SW 1271 (cell line): ENCODE data around the gene ADRA2B.

ENCODE experiments used
- DNase-seq, 2 experiments: peaks; one replicate each; lab custom pipeline; 2025; lab: John Stamatoyannopoulos, UW

The ADRA2B gene

DNA sequence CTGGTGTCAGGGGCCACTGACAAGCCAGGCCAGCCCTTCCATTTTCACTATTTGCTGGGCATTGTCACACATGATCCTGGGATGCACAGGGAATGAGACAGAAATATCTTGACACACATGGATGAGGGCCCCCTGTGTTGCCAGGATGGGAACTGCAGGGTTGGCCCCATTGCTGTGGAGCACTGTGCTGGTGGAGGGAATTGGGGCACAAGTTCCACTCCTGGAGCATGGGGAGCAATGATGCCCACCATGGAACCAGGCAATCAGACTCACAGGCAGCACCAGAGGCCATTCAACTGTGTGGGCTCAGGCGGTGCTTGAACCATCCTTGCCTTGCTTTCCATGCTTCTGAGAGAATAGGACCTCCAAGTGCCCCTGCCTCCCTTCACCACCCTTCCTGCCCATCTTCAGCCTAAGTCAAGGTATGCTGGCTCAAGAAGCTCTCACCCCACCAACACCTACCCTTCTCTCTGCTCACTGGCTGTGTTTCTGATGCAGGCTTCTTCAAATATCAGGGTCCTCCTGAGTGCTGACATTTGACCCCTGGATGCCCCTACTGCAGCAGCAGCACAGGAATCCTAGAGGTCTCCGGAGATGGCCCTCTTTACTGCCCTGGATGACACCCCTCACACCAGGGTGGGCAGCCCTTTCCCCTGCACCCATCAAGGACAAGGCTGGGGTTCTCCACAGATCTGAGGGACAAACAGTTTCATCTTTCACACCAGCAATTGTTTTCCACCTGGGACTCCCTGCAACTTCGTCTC is 11.0 kb downstream of the ADRA2B start:
- DNase-seq: no peak

DNA sequence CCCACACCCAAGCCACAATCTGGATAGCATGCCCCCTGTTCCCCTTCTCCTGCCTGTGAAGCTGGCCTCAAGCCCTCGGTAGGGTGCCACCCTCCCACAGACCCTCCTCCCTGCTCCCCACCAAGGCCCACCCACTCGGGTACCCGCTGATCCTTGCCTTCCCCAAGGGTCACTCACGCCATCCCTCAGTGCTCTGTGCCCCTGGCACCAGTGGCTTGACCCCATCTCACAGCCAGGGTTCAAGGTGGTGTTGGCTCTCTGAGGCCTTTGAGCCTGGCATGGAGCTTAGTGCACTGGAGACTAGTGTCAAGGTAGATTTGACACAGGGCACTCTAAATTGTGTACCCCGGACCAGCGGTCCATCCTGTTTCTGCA is 11.9 kb downstream of the ADRA2B start:
- DNase-seq: no peak

DNA sequence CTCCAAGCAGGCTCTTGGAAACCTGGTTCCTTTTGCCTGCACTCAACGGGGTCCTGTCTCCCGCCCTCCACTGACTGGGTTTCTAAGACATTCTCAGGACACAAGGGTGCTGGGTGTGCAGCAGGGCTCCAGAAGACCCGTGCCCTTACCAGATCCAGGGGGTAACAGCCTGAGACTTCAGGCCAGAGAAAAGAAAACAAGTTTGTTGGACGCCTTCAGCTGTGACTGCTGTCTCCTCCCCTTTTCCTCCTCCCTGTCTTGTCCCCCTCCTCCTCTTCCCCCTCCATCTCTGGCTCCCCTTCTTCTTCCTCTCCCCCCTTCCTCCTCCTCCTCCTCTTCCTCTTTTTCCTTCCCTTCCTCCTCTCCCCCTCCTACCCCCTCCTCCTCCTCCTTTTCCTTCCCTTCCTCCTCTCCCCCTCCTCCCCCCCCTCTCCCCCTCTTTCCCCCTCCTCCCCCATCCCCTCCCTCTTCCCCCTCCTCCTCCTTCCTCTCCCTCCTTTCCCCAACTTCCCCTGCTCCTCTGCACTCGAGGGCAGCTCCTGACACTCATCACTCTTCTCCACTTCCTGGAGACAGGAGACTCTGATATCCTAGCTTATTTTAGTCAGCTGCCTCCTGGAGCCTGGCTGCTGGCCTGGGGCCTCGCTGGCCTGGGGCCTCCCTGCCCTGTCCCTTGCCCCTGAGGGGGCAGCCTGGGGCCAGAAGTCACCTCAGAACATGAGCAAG is 12.4 kb downstream of the ADRA2B start:
- no peak for DNase-seq

DNA sequence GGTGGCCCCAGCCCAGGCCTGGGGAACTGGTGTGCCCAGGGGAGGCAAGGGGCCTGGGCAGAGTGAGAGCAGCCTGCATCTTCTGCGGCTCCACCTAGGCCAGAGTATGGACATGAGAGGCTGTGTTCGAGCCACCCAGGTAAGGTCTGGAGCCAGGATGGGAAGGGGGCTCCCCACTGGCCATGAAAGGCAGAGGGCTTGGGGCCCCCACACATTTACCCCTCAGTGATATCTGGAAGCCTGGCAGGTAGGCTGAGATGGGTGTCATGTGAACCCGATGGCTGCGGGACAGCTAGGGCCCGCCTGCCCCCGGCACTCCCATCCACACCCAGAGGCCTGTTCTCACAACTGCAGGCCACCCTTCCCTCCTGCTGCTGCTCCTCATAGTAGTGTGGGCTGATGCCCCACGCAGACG is 13.2 kb downstream of the ADRA2B start:
- DNase-seq: no peak

DNA sequence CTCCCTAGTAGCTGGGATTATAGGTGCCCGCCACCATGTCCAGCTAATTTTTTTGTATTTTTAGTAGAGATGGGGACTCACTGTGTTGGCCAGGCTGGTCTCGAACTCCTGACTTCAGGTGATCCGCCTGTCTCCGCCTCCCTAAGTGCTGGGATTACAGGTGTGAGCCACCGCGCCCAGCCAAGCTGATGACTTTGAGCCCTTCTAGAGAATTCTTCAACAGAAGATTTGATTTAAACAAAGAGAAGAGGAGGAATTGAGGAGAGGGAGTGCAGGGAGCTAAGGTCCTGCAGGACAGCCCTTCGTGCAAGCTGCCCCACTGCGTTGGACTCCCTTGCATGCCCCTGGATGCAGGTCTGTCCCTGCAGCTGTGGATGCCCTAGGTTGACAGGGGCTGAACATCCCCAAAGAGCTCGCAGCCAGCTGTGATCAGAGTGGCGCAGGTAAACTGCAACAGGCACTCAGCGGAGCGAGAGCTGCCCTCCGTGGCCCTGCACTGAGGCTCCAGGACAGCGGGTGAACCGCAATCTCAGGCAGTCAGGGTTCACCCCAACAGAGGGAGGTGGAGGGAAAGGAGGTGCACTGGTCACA is 13.7 kb downstream of the ADRA2B start:
- DNase-seq: no peak

DNA sequence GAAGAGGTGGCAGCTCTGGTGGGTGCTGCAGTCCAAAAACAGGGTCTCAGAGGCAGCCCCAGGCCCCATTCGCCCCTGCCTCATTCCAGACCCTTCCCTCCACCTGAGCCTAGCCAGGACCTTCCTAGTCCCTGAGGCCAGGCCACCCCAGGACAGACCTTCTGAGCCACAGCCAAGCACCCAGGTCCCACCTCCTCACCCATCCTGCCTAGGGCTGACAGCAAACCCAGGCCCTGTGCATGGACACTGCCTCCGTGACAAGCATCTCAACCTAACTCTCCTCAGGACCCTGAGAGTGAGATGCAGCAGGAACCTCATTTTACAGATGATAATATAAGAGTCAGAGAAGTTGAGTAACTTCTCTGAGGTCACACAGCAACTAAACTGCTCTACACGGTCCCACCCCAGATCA is 15.5 kb downstream of the ADRA2B start:
- DNase-seq: no peak

DNA sequence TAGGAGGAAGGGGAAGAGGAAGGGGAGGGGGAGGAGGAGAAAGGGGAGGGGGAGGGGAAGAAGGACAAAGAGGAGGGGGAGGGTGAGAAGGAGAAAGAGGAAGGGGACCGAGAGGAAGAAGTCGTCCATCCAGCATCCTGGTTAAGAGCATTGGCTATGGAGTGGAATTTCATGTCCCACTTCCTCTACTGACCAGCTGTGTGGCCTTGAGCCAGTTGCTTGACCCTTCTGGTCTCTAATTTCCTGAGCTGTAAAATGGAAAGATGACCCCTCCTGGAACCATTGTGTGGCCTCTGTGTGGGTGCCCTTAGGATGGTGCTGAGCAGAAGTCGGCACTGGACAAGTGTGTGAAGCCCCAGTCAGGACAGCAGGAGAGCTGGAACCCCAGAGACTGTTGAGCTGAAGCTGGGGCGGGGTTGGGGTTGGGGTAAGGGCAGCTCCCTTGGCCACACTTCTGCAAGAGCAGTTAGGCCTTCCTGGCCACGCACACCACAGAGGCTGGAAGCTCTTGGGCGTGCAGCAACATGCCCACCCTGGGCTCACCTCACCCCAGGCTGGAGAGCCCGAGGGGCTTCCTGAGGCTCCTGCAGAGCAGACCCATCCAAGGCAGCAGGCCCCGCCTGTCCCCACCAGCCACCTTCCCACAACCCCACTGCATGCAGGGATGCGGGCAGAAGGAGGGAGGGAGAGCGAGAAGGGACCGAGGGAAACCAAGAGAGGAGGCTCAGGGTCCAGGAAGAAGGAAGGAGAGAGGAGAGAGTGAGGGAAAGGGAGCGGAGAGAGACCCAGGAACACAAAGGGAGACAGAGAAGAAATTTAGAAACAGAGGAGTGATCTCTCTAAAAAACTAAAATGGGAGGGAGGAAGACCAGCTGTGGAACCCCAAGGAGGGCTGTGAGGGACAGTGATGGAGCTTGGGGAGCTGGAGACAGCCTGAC is 16.2 kb downstream of the ADRA2B start:
- DNase-seq: no peak

DNA sequence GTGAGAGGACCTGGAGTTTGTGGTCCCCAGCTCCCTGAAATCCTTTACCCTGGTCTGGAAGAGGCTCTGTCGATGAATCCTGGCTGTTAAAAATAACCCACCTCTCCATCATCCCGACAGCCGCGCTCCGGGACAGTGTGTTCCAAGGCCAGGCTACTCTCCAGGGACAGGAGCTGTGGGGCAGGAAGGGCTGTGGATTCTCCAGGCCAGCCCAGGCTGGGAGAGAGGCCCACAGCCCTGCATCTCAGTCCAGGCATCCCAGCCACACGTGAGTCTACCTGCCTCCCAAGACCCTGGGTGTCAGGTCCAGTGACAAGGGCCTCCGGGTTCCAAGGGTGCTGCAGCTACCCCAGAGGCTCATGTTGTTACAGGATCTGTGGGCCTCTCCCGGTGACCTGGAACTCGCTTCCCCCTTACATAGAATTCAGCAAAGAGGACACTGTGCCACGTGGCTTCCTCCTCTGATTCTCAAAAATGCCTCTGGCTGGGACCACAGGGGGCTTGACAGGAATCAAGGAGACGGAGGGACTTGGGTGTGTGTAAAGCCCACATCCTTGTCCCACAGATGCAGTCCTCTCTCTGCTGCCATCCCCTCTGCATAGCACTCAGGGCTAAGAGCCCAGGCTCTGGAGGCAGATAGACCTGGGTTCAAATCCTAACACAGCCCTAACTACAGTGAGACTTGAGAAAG is 17.3 kb downstream of the ADRA2B start:
- no peak for DNase-seq

DNA sequence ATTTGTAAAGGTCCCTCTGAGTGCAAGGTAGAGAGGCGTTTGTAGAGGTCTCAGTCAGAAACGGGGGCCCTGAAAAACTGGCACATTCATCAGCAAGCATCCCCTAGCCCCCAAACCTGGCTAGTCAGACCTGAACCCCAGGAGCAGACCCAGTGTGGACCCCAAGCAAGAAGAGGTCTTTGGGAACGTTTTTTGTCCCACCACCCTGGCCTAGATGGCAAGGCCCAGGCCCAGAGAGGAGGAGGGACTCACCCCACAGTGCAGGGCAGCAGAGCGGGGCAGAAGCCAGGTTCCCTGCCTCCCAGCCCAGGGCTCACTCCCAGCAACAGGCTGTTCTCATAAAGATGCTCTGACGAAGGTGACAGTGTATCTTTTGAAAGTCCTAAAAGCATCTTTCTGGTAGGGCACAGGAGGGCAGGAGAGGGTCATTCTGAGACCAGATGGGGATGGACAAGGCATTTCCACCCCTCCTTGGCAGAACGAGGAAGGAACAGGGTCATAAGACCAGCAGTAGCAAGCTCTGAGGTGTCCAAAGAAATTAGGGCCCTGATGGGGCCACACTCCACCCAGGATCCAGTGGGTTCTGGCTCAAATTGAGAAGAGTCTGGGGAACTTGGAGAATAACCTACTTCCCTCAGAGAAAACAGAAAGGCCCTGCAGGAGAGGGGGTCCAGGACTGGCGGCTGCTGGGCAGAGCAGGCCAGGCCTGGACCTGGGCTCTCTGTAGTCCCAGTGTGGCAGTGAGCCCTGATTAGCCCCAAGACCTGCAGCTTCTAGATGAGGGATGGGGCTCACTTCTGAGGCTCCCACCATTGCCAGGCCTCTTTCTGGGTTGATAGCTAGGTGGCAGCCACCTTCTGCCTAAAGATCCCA is 18.2 kb downstream of the ADRA2B start:
- no peak for DNase-seq

DNA sequence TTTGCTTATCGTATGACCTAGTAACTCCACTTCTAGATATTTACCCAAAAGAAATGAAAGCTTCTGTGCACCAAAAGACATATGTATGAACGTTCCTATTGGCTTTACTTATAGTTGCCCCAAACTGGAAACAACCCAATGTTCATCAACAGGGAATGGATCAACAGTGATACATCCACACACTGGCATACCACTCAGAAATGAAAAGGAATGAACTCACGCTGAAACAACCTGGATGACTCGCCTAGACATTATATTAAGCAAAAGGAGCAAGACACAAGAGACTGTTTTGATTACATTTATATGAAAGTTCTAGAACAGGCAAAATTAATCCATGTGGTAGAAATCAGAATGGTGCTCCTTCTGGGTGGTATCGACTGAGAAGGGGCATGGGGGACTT is 18.9 kb downstream of the ADRA2B start:
- DNase-seq: no peak

DNA sequence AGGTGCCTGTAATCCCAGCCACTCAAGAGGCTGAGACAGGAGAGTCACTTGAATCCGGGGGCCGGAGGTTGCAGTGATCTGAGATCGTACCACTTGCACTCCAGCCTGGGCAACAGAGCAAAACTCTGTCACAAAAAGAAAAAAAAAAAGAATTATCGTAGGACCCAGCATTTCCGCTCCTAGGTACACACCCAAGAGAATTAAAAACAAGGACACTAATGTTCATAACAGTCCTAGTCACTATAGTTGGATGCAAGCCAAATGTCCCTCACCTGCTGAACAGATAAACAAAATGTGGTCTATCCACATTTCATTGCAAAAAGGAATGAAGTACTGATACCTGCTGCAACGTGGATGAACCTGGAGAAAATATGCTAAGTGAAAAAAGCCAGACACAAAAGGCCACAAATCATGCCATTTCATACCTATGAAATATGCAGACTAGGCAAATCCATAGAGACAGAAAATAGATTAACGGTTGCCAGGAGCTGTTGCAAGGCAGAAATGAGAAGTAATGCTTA is 21.2 kb downstream of the ADRA2B start:
- no peak for DNase-seq

DNA sequence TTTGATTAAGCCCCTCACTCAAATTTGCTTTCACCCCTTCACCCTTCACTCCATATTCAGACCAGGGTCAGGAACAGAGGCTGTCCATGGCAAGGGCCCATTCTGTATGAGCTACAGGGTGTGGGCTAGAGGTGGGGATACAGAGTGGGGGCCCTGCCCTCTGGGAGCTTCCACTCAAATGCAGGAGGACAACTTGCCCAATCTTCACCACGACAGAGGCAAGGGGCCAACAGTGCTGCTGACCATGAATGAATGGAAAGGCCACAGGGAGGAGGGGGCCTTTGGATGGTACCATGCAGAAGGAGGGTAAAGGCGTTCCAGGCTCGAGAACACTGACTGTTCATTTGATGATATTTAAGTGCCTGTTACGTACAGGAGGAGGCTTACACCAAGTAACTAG is 22.8 kb downstream of the ADRA2B start:
- DNase-seq: no peak

DNA sequence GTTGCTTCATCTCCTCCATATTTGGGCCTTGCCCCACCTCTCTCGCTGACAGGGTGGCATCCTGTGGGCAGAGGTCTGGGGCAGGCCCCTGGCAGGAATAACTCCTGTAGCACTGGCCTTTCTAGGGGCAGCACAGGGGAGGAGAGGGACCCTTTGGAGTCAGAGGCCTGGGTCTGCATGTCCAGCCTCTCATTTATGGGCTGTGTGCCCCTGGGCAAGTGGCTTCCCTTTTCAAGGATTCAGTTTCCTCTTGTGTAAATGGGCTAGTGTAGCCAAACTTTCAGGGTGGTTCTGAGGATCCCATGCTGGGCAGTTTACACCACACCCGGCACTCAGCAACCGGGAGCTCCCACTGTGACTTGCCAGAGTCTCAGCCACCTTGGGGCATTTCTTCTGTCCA is 23.4 kb downstream of the ADRA2B start:
- no peak for DNase-seq

DNA sequence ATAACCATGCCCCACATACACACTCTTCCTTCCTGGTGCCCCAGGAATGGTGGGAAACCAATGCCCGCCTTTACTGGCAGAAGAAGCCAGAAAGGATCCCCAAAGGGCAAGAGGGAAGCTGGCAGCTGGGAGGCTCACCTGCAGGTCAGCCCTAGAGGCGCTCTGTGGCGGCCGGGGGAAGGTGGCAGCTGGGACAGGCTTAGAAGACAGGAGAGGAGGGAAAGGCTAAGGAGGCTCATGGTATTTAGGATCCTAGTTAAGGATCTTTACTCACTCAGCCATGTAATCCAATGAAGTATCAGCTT is 23.8 kb downstream of the ADRA2B start:
- no peak for DNase-seq

DNA sequence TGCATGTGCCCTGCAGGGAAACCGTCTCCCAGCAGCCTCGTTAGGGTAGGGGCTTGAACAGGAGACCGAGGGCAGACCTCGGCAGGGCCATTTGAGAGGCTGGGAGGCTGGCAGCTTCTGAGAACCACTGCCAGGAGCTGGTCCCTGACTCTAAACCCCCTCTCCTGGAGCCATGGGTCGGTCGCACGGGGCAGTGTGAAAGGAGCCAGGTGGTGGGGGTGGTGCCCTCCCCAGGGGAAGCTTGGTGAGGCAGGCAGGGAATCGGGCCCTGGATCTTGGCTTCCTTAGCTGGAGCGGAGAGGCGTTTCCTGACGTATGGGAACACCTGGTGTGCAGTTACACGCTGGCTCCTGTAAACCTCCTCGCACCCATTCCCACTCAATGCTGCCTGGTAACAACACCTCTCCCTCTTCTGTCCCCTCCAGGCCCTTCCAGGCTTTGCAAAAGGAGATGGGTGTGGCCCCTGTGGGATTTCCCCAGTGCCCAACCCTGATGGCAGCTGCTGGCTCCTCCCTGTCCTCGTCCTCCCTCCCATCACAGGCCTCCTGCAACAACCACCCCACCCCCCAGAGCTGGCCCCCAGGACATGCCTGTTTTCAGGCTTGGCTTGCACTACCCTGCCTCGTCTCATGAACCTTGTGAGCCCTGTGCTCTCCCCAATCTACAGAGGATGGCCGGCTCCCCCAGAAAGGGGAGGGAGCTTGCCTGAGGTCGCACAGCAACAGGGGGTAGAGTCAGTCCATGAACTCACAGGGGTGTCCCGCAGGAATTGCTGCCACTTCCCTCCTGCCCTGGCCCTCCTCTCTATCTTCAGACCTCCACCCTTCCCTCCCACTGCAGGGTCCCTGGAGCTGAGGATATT is 24.4 kb downstream of the ADRA2B start:
- no peak for DNase-seq

DNA sequence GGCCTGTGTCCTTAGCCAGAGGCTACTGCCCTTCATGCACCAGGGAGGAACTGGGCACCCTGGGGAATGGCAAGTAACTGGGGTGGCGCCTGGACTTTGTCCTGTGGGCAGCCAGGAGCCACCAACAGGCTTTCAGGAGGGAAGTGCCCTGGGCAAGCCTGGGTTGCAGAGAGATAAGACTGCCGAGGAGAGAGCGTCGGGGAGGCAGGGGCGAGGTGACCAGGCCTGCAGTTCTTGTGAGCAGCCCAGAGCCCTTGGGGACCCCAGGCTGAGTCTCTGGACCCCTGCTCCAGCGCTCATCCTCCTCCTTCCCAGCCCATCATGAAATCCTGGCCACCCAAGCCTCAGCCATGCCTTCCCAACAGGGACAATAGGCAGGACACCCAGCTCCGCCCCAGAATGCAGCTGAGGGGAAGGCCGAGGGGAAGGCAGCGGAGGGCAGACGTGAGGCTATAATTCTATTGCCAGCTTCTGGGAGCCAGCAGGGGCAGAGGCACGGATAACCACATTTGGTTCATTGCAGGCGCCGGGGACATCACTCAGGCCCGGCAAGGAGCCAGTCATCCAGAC is 25.1 kb downstream of the ADRA2B start:
- no peak for DNase-seq

DNA sequence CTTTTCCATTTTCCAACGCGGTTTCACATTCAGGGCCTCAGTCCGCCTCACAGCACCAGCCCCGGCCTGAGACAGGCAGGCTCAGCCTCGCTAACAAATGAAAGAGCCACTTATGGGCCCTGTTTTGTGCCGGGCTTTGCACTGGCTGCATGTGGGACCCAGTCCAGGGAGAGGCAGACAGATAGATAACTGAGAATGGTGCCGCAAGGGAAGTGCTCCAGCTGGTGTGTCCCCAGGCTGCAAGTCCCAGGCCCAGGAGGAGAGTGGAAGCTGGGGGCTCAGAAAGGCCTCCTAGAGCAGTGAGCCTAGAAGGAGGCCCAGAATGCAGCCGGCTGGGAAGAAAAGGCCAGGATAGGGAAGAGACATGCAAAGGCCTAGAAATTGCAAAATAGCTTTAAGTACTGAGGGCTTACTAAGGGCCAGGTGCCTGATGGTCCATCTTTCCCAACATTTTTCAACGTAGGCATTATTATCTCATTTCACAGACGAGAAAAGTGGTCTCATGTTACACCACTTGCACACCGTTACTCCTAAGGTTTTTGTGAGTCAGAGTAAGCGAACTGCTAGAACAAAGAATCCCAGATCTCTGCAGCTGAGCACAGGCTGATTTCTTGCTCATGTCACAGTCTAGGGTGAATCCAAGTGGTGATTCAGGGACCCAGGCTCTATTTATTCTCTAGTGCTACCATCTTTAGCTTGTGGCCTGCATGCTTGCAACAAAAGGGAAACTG is 26.0 kb downstream of the ADRA2B start:
- DNase-seq: no peak

DNA sequence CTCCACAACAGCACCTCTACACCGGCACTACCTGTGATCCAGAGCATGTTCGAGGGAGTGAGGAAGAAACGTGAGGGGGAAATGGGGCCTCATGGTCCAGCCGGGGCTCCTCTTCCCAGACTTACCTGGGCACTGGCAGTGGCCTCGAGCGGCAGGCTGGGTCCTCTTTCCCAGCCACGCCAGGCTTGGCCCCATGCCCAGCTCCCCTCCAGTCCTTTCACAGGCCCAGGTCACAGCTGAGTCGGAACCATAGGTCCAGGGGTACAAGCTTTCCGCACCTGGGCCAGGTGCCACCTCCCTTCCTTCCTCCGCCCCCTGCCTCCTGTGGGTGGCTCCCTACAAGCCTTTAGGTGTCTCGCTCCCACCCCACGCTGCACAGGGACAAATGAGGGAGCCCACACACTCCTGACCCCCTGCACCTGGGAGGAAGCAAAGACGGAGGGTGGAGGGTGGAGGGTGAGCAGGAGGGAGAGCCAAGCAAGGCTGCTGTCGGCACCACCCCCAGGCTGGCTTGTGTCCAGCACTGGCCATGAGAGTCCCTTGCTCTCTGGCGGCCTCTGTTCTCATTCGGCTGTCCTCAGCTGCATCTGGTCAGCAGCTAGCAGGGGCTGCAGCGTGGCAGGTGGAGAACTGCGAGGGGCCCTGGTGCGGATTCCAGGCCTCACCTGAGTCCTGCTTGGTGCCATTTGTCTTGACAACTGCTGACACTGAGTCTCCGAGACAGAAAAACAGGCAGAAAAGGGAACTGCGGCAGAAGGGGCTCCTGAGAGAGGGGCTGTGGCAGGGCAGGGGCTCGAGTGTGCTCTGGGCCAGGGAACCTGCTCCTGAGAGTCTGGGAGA is 26.8 kb downstream of the ADRA2B start:
- DNase-seq: no peak
